GM12875 (cell line): ENCODE data around the gene GPR39.

Source experiments
- H3K4me3 ChIP-seq: one replicate; pipeline ENCODE4 v1.5.1; 2011; ENCODE audit warnings: low read depth, low read length, control low read depth
- TF ChIP-seq, protein P1 (sequence below): IDR thresholded peaks from 2 replicates; pipeline ENCODE4 v1.5.1; 2011; ENCODE audit warnings: low read depth, mild to moderate bottlenecking, control low read depth, inconsistent platforms, low read length, moderate library complexity, borderline replicate concordance; ENCODE audit not compliant: insufficient read depth

The GPR39 gene

DNA sequence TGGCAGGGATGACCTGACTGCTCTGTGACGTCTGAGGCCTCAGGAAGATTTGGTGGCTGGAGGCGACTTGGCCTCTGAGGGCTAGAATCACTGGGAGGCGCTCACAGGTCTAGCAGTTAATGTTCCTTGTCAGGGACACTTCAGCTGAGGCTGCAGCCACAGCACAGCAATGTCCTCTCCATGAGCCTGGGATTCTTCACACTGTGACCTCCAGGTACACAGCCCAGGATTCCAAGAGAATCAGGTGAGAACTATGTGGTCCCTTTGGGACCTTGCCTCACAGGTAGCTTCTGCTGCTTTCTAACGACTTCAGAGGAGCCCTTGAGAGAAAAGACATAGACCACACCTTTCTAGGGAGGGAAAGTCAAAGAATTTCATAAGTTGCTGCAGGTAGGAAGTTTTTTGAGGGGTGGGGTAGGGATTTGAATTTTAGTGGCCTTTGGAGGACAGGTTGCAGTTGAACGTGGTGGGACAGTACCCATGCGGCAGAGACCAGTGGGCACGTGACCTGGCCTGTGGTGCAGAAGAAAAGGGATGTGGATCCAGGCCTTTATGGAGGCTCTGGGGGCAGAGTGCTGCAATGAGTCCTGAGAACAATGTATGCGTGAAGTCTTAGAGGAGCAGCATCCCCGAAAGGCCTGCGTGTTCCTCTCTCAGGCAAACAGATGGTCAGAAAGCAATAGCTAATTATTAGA, 167.2 kb downstream of the GPR39 start:
- H3K4me3 ChIP-seq, result no peak overlapping the region
- TF ChIP-seq, protein P1, sequence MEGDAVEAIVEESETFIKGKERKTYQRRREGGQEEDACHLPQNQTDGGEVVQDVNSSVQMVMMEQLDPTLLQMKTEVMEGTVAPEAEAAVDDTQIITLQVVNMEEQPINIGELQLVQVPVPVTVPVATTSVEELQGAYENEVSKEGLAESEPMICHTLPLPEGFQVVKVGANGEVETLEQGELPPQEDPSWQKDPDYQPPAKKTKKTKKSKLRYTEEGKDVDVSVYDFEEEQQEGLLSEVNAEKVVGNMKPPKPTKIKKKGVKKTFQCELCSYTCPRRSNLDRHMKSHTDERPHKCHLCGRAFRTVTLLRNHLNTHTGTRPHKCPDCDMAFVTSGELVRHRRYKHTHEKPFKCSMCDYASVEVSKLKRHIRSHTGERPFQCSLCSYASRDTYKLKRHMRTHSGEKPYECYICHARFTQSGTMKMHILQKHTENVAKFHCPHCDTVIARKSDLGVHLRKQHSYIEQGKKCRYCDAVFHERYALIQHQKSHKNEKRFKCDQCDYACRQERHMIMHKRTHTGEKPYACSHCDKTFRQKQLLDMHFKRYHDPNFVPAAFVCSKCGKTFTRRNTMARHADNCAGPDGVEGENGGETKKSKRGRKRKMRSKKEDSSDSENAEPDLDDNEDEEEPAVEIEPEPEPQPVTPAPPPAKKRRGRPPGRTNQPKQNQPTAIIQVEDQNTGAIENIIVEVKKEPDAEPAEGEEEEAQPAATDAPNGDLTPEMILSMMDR, result no peak

DNA sequence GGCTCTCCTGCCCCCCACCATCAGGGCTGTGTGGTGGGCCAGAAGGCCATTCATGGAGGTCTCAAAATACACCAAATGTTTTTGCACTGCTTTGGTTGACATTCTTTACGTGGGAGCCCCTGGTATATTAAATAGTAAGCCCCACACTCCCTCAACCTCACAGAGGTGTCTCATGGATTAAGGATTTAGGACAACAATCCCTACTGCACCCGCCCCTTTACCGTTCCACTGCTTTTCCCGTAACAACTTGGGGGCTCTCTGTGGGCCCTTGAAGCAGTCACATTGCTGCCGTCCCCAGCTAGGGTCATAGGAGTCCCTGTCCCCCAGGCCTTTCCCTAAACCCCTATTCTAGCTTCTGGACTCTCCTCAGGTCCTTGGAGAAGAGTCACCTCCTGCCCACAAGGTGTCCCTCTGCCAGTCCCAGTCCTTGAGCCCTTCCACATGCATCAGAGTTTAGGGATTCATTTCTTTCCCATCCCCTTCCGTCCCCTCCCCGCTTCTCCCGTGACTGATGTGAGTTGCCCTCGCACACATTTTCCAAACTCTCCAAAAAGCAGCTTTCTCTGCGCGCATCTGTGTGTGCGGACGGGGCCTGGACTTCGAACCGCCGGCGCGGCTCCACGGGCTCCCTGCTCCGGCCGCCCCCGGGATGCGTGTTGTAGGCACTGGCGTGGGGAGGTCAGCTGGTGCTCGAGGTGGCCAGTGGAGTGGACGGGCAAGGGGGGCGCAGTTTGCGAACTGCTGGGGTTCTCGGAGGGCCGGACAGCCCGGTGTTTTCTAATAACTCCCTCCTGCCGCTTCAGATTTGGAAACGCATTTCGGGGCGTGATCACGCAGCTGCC, 168.6 kb downstream of the GPR39 start:
- TF ChIP-seq, protein P1, result no peak
- H3K4me3 ChIP-seq, result no peak overlapping the region

DNA sequence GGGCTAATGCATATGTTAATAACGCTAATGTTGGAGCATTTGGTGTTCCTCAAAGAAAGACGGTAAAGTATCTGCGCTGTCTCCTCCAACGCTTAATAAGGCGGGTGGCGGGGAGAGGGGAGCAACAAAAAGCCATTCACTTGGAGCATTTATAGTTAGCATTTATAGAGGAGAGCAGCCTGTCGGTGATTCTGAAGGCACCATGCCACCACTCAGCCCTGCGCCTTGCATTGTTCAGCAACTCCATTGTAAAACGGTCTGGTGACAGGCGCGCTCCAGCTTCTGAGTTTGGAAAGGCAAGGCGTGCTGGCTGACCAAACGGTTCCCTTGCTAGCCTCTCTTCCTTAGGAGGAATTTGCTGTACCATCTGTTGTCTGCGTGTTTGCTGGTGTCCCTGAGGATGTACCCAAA, 169.5 kb downstream of the GPR39 start:
- TF ChIP-seq, protein P1, result no peak
- no peak overlapping the region for H3K4me3 ChIP-seq

DNA sequence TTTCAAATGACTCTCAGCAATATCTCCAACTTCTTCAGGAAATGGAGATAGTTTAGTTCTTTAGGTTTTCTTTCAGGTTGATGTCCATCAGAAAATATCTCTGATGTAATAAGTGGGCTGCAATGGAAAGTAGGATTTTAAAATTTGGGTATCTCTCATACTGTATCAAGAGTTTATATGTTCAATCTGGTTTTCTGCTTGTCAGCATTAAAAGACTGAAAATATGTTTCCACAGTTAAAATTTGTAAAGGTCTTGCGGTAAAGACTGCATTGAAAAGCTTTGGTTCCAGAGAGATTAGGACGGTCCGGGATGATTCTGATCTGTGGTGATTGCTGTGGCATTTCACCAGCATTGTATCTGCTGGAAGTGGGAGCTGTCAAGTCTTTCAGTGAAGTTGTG, 170.2 kb downstream of the GPR39 start:
- no peak overlapping the region for H3K4me3 ChIP-seq
- TF ChIP-seq, protein P1, result no peak

DNA sequence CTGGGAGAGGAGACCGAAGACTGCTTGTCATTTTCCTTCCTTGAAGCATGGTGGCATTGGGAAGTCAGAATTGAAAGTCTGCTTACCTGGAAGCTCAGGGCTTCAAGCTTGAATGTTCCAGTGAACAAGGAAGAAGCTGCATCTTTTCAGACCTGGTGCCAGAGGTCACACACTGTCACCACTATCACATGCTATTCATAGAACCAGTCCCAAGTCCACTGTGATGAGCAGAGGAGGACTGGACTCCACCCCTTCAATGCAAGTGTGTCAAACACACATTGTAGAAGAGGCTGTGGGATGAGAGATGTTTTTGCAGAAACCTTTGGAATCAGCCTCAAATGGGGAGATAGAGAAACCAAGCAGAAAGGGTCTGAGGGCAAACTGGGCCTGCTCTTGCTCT, 172.0 kb downstream of the GPR39 start:
- TF ChIP-seq, protein P1, result no peak
- H3K4me3 ChIP-seq, result no peak overlapping the region

DNA sequence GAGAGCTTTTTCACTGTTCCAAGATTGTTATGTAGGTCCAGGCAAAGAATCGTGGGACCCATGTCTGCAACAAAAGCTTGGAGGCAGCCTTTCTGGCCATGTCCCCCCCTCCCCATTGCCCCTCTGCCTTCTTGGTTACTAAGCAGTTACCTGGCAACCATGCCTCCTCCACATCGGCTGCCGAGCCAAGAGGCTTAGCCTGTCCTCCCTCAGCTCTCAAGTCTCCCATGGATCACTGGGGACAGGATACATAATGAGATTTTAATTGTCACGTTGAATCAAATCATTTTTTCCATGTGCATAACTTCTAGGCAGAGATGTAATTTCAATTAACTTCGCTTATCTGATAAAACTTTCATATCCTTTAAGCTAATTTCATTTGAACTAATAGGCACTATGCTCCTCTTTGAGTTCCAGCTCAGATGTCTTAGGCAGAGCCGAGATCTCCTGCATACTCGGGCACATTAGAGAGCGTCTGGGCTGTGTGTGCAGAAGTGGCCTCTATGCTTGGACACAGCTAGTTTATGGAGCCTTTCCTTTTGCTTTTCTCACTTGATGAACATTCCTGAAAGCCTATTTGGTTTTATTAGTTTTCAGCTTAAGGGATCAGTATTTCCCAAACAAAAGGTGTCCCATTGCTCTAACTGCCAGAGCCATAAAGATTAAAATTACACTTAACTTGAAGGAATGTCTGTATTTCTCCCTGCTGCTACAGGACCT, 172.7 kb downstream of the GPR39 start:
- H3K4me3 ChIP-seq, result no peak overlapping the region
- TF ChIP-seq, protein P1, result no peak
